CD4-positive, CD25-positive, alpha-beta regulatory T cell (primary cell): ENCODE measurements around the gene MKX. TPM values are rescaled to one million over a fixed set of nuclear protein-coding genes. Genes with fewer than 3 reads are reported as not detected.
A peak's percentile ranks its signal among the peaks of the same experiment; 100 is the strongest.

Source experiments
- ATAC-seq, 2 donors: fragments of 150-1000 bp; cut with Tn5 transposase; one replicate each; pipeline ENCODE4 v1.10.0; 2021; ENCODE audit warnings: low read depth in 2 of 2, moderate number of reproducible peaks in 2 of 2, moderate library complexity in 1 of 2
- DNase-seq, 3 donors: peaks; one replicate each; pipeline versions ENCODE4 v3.0.0 to v3.0.0-alpha.2; 2012 to 2022; ENCODE audit warnings: mixed read lengths in 1 of 3
- H3K27ac ChIP-seq: one replicate; pipeline ENCODE4 v1.7.0; 2013; ENCODE audit warnings: mild to moderate bottlenecking, low read length; ENCODE audit not compliant: insufficient read depth, poor library complexity, severe bottlenecking
- H3K27me3 ChIP-seq: one replicate; pipeline ENCODE4 v1.7.0; 2013; ENCODE audit warnings: low read length; ENCODE audit not compliant: control insufficient read depth, insufficient read depth
- H3K36me3 ChIP-seq: one replicate; pipeline ENCODE4 v1.7.0; 2013; ENCODE audit warnings: mild to moderate bottlenecking, low read length, moderate library complexity; ENCODE audit not compliant: control insufficient read depth, insufficient read depth
- H3K4me1 ChIP-seq: 2 replicates; pipeline ENCODE4 v1.7.0; 2013; ENCODE audit warnings: mild to moderate bottlenecking, low read length; ENCODE audit not compliant: insufficient read depth, control insufficient read depth, poor library complexity, severe bottlenecking
- H3K4me3 ChIP-seq: one replicate; pipeline ENCODE4 v1.7.0; 2013; ENCODE audit warnings: low read depth, mild to moderate bottlenecking, low read length, moderate library complexity
- H3K9me3 ChIP-seq, 2 experiments: 1 replicate in 1 of 2; 2 replicates in 1 of 2; pipeline ENCODE4 v1.7.0; 2013; ENCODE audit warnings: low read length in 2 of 2, mild to moderate bottlenecking in 1 of 2, moderate library complexity in 1 of 2; ENCODE audit not compliant: control insufficient read depth in 2 of 2
- H3K27ac Mint-ChIP-seq, 3 donors: one replicate each; pipeline ENCODE4 v1.8.0; 2020 to 2022; ENCODE audit warnings: mild to moderate bottlenecking in 3 of 3, mixed read lengths in 3 of 3, moderate library complexity in 2 of 3
- H3K27me3 Mint-ChIP-seq: one replicate; pipeline ENCODE4 v1.8.0; 2022; ENCODE audit warnings: mild to moderate bottlenecking, mixed read lengths
- H3K36me3 Mint-ChIP-seq: one replicate; pipeline ENCODE4 v1.8.0; 2020; ENCODE audit warnings: mixed read lengths
- H3K4me1 Mint-ChIP-seq, 4 donors: one replicate each; pipeline ENCODE4 v1.8.0; 2020 to 2022; ENCODE audit warnings: mixed read lengths in 4 of 4, mild to moderate bottlenecking in 1 of 4
- H3K4me3 Mint-ChIP-seq, 4 donors: one replicate each; pipeline ENCODE4 v1.8.0; 2020 to 2022; ENCODE audit warnings: mild to moderate bottlenecking in 4 of 4, mixed read lengths in 4 of 4, moderate library complexity in 3 of 4
- H3K9me3 Mint-ChIP-seq, 7 donors: one replicate each; pipeline ENCODE4 v1.8.0; 2020 to 2022; ENCODE audit warnings: mixed read lengths in 7 of 7, mild to moderate bottlenecking in 3 of 7, moderate library complexity in 2 of 7
- polyA plus RNA-seq, 4 donors: library from polyadenylated mRNA; unstranded; fragments of 300-500 nt; fragmentation: Illumina TruSeq; gene quantifications; one replicate each; pipeline ENCODE4 v1.2.3, GENCODE V29; 2021
- total RNA-seq: library from RNA; stranded (reverse); gene quantifications from one replicate; pipeline ENCODE4 v1.2.3, GENCODE V29; 2022

MKX gene
- total and polyA plus RNA-seq, 5 donors from 2014 or later: not detected

DNA sequence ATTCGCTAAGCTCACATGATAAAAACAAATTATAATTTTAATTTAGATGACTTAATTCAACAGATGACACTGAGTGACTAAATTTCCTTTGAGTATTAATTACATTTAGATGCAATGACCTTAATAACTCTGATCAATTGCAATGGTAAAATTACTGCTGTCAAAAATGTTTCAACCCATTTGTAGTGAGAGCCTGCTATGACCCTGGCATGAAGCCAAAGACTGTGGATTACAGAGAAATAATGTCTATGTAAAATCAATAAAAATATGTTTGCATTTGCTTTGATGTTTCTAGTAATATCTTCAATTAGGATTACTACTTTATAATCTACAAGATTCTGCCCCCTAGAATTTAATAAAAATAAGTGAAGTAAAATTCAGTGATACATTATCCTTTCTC is 15.6 kb downstream of the MKX start:
- Mint-ChIP-seq H3K4me1 (no peaks in the 10 kb centered on the region), H3K9me3 (peaks cover 0 to 2% (median 0%) of the 10 kb centered on the region in 7 donors), H3K27me3 (peaks cover 28% of the 10 kb centered on the region), H3K4me3 (no peak overlapping the region), H3K36me3 (no peaks in the 10 kb centered on the region), H3K27ac (no peak overlapping the region)
- Histone ChIP-seq H3K4me3 (no peak overlapping the region), H3K4me1 (no peaks in the 10 kb centered on the region), H3K27ac (no peak overlapping the region), H3K27me3 (peaks cover 9% of the 10 kb centered on the region), H3K9me3 (no peaks in the 10 kb centered on the region), H3K36me3 (no peaks in the 10 kb centered on the region)
- no peak for ATAC-seq
- no peak for DNase-seq

DNA sequence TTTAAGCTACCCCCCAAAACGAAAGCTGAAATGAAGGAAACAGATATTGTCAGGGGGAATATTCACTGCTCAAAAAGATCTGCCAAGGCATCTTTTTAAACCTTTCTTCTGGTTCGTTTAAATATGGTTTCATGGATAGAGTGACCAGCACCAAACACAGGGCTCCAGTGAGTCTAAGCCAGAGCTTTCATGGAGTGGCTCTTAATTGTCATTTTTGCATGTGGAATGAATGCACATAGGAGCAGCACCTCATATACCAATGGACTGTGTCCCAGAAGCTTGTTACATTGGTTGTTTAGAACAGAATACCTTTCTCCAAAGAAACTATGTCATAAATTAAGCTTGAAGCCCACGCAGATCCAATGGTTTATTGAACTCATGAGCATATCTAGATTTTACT is 17.3 kb downstream of the MKX start:
- H3K9me3 ChIP-seq: no peaks in the 10 kb centered on the region
- no peaks in the 10 kb centered on the region for H3K4me1 ChIP-seq
- H3K27me3 Mint-ChIP-seq: peaks cover 25% of the 10 kb centered on the region
- H3K36me3 Mint-ChIP-seq: no peaks in the 10 kb centered on the region
- peaks cover 6% of the 10 kb centered on the region for H3K27me3 ChIP-seq
- H3K4me3 Mint-ChIP-seq: no peak overlapping the region
- no peak overlapping the region for H3K4me3 ChIP-seq
- no peaks in the 10 kb centered on the region for H3K36me3 ChIP-seq
- no peaks in the 10 kb centered on the region for H3K4me1 Mint-ChIP-seq
- no peak overlapping the region for H3K27ac Mint-ChIP-seq
- peaks cover 0 to 2% (median 0%) of the 10 kb centered on the region in 7 donors for H3K9me3 Mint-ChIP-seq
- no peak for DNase-seq
- no peak overlapping the region for H3K27ac ChIP-seq
- ATAC-seq: no peak

DNA sequence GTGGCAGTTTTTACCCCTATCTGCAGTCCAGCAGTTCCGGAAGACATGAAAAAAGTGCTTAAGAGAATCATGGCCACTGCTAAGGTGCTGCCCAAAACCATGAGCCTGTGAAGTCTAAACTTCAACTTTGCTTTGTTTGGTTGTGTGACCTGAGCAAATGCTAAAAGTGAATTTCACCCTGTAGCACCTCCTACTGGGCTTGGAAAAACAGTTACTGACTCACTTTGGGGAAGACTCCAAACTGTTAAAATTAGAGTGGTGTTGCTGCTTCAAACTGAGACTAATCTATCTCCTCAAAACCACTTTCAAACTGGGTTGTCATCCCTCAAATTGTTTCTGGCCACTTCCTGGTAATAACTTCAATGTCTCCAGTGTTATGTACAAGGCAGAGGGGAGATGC is 21.3 kb downstream of the MKX start:
- DNase-seq (peak in 1 of 3 donors; percentile 3), ATAC-seq (no peak)
- Histone ChIP-seq H3K9me3 (no peaks in the 10 kb centered on the region), H3K4me1 (no peaks in the 10 kb centered on the region), H3K27me3 (peaks cover 6% of the 10 kb centered on the region), H3K36me3 (no peaks in the 10 kb centered on the region), H3K27ac (no peak overlapping the region), H3K4me3 (no peak overlapping the region)
- Mint-ChIP-seq H3K27me3 (peaks cover 25% of the 10 kb centered on the region), H3K9me3 (peaks cover 0 to 2% (median 0%) of the 10 kb centered on the region in 7 donors), H3K27ac (no peak overlapping the region), H3K4me3 (no peak overlapping the region), H3K36me3 (no peaks in the 10 kb centered on the region), H3K4me1 (no peaks in the 10 kb centered on the region)

DNA sequence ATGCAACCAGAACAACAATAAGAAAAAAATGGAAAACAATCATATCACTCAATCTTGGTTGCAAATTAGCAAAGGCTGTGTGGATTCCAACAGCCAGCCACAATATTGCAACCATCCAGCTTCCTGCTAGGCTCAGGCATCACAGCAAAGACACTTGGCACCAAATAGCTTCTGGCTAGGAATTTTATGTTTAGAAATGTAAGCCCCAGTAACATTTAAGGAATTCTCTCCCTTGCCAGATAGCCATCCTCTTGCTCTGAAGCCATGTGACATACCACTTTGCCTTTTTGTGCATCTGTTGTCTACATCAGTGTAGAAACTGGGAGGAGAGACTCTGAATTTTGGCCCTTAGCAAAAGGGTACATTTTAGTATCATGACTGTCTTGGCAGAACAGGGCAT is 22.2 kb downstream of the MKX start:
- H3K4me3 Mint-ChIP-seq: no peak overlapping the region

DNA sequence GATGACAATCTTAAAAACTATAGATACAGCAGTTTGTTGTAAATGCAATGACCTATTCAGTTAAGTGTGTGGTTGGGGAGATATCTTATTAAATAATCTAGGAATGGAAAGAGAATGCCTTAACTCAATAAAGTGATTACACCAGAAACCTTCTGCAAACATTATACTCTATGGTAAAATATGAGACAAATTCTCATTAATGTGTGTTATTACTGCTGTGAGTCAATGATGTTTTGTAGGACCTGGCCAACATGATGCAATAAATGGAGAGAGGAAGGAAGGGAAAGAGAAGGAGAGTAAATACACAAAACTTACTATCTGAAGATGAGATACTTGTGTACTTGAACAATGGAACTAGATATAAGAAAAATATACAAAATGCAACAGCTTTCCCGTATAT is 25.1 kb downstream of the MKX start:
- Mint-ChIP-seq H3K4me1 (no peaks in the 10 kb centered on the region), H3K27me3 (peaks cover 31% of the 10 kb centered on the region), H3K27ac (no peak overlapping the region), H3K36me3 (no peaks in the 10 kb centered on the region), H3K4me3 (no peak overlapping the region), H3K9me3 (peaks cover 0 to 2% (median 0%) of the 10 kb centered on the region in 7 donors)
- peaks cover 5% of the 10 kb centered on the region for H3K27me3 ChIP-seq
- ATAC-seq (no peak), DNase-seq (no peak)
- H3K9me3 ChIP-seq: no peaks in the 10 kb centered on the region
- H3K4me3 ChIP-seq: no peak overlapping the region
- H3K4me1 ChIP-seq: no peaks in the 10 kb centered on the region
- no peaks in the 10 kb centered on the region for H3K36me3 ChIP-seq
- no peak overlapping the region for H3K27ac ChIP-seq

More for the DNA sequence above, 22.2 kb downstream of the MKX start:
- Mint-ChIP-seq H3K9me3 (peaks cover 0 to 2% (median 0%) of the 10 kb centered on the region in 7 donors), H3K27ac (no peak overlapping the region), H3K27me3 (peaks cover 29% of the 10 kb centered on the region), H3K36me3 (no peaks in the 10 kb centered on the region), H3K4me1 (no peaks in the 10 kb centered on the region)
- no peak for DNase-seq
- ATAC-seq: no peak
- no peak overlapping the region for H3K27ac ChIP-seq
- H3K36me3 ChIP-seq: no peaks in the 10 kb centered on the region
- H3K9me3 ChIP-seq: no peaks in the 10 kb centered on the region
- H3K27me3 ChIP-seq: peaks cover 3% of the 10 kb centered on the region
- no peaks in the 10 kb centered on the region for H3K4me1 ChIP-seq
- H3K4me3 ChIP-seq: no peak overlapping the region

DNA sequence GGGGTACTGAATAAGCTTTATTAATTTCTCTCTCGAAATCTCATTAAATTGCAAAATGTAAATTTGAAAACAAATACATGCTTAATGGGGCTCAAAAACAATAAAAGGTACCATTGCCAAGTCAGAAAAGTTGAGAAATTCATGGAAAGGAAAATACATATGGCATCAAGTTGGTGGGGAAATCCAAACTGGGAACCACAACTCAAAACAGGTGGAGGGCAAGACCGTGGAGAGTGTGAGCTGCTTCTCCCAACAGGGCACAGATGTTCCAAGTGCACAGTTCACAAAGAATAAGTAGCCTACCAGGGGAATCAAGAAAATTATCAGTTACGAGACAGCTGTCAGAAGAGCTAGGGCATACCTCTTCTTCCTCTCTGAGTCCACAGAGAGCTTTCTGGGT is 26.6 kb downstream of the MKX start:
- Mint-ChIP-seq H3K27ac (no peak overlapping the region), H3K4me3 (no peak overlapping the region), H3K9me3 (peaks cover 0 to 2% (median 0%) of the 10 kb centered on the region in 7 donors), H3K36me3 (no peaks in the 10 kb centered on the region), H3K4me1 (no peaks in the 10 kb centered on the region), H3K27me3 (peaks cover 37% of the 10 kb centered on the region)
- H3K4me1 ChIP-seq: no peaks in the 10 kb centered on the region
- H3K4me3 ChIP-seq: no peak overlapping the region
- peaks cover 5% of the 10 kb centered on the region for H3K27me3 ChIP-seq
- no peak for DNase-seq
- ATAC-seq: no peak
- H3K27ac ChIP-seq: no peak overlapping the region
- no peaks in the 10 kb centered on the region for H3K36me3 ChIP-seq
- no peaks in the 10 kb centered on the region for H3K9me3 ChIP-seq

DNA sequence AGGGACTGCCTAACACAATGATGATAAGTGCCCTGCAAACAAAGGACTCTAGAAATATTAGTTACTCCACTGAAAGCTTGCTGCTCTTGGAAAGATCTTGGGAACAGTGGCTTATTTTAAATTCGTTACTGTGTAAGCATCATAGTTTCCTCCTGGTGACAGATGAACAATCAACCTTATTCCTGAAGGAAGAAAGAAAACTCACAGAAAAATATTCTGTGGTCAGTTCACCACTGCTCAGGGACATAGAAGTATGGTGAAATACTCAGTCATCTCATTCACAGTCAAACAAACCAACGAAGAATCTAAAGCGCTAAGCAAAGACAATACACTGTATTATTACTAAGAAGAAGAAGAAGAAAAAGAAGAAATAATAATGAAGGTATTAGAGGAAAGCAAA is 27.8 kb downstream of the MKX start:
- no peaks in the 10 kb centered on the region for H3K9me3 ChIP-seq
- H3K4me3 ChIP-seq: no peak overlapping the region
- no peaks in the 10 kb centered on the region for H3K4me1 Mint-ChIP-seq
- no peak for DNase-seq
- H3K27ac ChIP-seq: no peak overlapping the region
- H3K4me1 ChIP-seq: no peaks in the 10 kb centered on the region
- peaks cover 37% of the 10 kb centered on the region for H3K27me3 Mint-ChIP-seq
- peaks cover 5% of the 10 kb centered on the region for H3K27me3 ChIP-seq
- no peak overlapping the region for H3K4me3 Mint-ChIP-seq
- H3K36me3 Mint-ChIP-seq: no peaks in the 10 kb centered on the region
- peaks cover 0 to 2% (median 0%) of the 10 kb centered on the region in 7 donors for H3K9me3 Mint-ChIP-seq
- H3K27ac Mint-ChIP-seq: no peak overlapping the region
- no peak for ATAC-seq
- no peaks in the 10 kb centered on the region for H3K36me3 ChIP-seq

DNA sequence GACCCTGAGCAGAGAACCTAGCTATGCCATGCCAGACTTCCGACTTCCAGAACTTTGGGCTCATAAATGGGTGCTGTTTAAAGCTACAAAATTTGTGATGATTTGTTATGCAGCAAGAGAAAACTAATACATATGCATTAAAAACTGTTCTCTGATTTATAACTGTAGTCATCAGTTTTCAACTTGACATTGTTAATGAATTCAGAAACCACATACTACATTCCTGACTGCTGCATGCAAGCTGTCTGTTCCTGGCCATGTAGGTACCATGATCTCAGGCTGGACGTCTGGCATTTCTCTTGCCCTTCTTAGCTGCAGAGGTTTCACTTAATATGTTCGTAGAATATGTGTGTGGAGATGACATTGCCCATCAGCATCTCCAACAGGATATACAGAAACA is 28.4 kb downstream of the MKX start:
- Histone ChIP-seq H3K27me3 (peaks cover 5% of the 10 kb centered on the region), H3K4me3 (no peak overlapping the region), H3K36me3 (no peaks in the 10 kb centered on the region), H3K27ac (no peak overlapping the region), H3K4me1 (no peaks in the 10 kb centered on the region), H3K9me3 (no peaks in the 10 kb centered on the region)
- Mint-ChIP-seq H3K27me3 (peaks cover 38% of the 10 kb centered on the region), H3K9me3 (peaks cover 0 to 2% (median 0%) of the 10 kb centered on the region in 7 donors), H3K4me3 (no peak overlapping the region), H3K36me3 (no peaks in the 10 kb centered on the region), H3K4me1 (no peaks in the 10 kb centered on the region), H3K27ac (no peak overlapping the region)
- DNase-seq (no peak), ATAC-seq (no peak)
